GM19468 (cell line): ENCODE data around the gene LMNTD1.
"Not testable (repeated sequence)": the region's sequence is repeated elsewhere in the genome, so short reads cannot be mapped to it uniquely, and the experiment has no call there.

Experiments used
- ATAC-seq: cut with Tn5 transposase; IDR thresholded peaks from one replicate; pipeline ENCODE4 v1.9.1; 2021; ENCODE audit warnings: mild to moderate bottlenecking, moderate library complexity, moderate number of reproducible peaks; ENCODE audit not compliant: unreplicated experiment; ENCODE audit errors: extremely low read depth

LMNTD1 gene

DNA sequence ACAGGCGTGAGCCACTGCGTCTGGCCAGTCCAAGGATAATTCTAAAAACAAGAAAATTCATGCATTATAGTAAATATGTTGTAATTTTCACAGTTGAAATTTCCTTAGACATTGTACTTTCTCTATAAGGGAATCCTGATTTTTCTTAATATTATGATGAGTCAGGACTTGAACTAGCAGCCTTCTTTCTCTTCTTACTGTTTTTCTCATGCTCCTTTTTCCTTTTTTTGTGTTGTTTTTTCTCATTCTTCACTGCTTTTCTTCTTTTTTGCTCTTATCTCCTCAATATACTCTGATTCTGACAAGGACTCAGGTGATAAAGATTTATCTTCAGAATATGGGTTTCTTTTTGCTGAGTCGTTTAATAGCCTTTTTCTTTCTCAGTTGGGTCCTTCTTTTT is 117.7 kb downstream of the LMNTD1 start:
- no peak for ATAC-seq

DNA sequence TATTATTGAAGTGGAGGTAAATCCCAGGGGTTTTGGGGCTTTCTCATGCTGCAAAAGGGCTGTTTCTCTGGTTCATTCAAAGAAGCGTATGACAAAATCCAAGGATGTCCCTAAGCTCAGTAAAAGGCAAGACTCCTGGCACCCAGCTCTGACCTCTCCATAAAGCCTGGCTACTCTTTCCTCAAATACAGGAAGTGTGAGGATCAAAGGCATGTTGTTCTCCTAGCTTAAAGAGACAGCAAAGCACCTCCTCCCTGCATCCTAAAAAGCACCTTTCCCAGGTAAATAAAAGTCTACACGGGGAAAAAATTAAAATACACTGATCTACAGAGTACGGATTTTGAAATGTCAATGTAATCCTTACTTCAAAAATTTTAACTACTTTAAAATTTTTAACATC is 118.6 kb downstream of the LMNTD1 start:
- ATAC-seq = no peak

DNA sequence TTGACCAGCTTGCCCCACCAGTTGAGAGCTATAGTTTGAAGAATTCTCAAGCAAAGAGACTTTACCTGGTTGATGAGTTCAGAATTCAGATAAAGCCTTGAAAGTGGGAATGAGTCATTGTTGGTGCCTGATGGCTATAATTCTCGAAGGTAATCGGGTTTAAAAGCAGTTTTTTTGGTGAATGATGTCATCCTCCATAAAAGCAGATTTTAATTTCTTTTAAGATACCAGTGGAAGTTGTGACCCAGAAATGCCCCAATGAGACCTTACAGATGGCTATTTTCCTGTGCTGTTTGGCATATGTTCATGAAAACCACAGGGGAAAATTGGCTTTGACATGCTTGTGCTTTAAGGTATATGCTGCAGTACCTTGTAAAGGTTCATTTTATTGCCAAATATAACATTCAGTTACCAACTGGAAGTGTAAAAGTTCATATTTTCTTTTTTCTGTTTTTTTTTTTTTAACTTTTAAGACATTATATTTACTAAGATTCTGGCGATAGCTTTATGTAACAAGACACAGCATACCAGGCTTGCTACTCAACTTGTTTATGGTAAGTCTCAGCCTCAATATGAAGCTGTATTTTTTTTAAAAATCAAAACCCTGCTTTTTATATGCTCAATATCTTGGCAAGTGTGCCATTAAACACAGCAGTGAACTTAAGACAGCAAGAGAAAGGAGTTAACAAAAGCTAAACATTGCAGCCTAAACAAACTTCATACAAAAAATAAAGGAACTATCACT is 119.3 kb downstream of the LMNTD1 start:
- ATAC-seq = no peak

DNA sequence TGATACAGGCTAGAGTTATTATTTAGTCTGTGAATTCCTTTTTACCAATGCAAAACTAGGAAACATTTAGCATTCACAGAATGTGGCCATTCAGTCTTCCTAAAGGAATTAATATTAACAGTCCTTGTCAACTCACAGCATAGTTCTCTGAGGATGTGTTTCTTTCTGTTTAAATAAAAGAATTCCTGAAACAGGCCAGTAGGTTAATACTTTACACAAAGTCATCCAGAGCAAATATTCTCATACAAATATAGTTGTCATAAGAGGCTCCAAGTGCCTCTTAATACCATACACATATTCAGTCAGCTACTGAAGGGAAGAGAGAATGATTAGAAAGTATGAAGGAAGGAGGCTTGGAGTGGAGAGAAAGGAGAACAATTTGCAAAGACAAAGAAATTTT is 120.1 kb downstream of the LMNTD1 start:
- ATAC-seq = no peak

DNA sequence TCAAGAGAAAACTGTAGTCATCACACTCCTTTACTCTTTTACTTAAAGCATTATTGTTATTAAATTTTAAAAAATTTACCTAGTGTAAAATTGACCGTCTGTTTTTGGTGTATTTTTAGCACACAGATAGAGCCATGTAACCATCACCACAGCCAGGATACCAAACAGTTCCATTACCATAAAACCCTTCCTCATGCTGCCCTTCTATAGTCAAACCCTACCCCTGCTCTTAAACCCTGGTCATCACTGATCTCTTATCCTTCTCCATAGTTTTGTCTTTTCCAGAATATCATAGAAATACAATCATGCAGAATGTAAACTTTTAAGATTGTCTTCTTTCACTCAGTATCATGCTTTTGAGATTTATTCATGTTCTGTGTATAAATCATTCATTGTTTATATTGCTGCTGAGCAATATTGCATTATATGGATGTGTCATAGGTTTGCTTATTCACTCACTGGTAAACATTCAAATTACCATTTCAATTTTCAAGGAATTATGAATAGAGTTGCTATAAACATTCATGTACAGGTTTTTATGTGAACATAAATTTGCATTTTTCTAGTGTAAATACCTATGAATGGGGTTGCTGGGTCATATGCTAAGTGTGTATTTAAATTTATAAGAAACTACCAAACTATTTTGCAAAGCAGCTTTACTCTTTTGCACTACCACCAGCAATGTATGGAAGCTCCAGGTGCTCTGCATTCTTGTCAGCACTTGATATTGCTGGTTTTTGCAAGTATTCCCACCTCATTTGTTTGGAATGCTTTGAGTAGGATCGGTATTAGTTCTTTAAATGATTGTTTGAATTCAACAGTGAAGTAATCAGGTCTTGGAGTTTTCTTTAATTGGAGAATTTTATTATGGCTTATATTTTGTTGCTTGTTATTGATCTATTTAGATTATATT is 125.5 kb downstream of the LMNTD1 start:
- no peak for ATAC-seq

DNA sequence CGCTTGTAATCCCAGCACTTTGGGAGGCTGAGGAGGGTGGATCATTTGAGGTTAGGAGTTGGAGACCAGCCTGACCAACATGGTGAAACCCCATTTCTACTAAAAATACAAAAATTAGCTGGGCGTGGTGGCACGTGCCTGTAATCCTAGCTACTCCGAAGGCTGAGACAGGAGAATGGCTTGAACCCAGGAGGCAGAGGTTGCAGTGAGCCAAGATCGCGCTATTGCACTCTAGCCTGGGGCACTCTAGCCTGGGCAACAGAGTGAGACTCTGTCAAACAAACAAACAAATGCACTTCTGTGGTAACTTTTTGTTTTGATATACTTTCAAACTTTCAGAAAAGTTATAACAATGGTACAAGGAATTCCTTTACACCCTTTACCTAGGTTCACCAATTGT is 126.3 kb downstream of the LMNTD1 start:
- not testable (repeated sequence) for ATAC-seq
